Activated effector memory CD4-positive, alpha-beta T cell treated with anti-CD3 and anti-CD28 coated beads, Interleukin-2, amount 50 U/mL, for 16 hours (primary cell): ENCODE measurements around the gene UGT1A5.
A peak's percentile ranks its signal among the peaks of the same experiment; 100 is the strongest.
"Not testable (repeated sequence)": the region's sequence is repeated elsewhere in the genome, so short reads cannot be mapped to it uniquely, and the experiment has no call there.

Source experiments
- DNase-seq: peaks from one replicate; pipeline ENCODE4 v3.0.0-alpha.2; 2020

Gene UGT1A5

GRCh38 chr2:233698740-233699139 lies 14.0 kb upstream of the UGT1A5 start:
- no peak for DNase-seq

DNA sequence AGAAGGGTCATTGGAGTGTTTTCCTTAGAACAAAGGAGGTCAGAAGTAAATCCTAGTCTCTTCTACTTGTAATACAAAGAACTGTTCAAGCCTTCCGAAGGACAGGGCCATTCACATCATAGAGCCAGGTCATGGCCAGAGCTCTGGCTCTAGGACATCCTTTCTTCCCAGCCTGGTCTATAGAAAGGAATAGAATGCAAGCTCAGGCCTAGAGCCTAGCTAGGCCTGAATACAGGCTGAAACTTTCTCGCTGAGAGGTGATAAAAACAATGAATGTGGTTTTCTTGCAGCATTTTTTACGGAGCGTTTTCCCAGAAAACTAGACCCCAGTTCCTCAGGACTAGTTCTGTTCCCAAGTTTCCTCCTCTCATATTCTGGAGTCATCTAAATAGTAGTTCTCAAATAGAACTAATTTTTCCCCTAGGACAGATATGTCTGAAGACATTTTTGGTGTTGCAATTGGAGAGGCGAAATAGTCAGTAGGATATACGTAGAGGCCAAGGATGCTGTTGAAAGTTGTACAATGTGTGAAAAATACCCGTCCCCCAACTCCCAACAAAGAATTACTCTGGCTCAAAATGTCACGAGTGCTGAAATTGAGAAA lies 13.2 kb upstream of the UGT1A5 start:
- DNase-seq: no peak

- no peak for DNase-seq
Measured at GRCh38 chr2:233700028-233700635, 12.6 kb upstream of the UGT1A5 start.

GRCh38 chr2:233700842-233701241 lies 11.9 kb upstream of the UGT1A5 start:
- not testable (repeated sequence) for DNase-seq

DNA sequence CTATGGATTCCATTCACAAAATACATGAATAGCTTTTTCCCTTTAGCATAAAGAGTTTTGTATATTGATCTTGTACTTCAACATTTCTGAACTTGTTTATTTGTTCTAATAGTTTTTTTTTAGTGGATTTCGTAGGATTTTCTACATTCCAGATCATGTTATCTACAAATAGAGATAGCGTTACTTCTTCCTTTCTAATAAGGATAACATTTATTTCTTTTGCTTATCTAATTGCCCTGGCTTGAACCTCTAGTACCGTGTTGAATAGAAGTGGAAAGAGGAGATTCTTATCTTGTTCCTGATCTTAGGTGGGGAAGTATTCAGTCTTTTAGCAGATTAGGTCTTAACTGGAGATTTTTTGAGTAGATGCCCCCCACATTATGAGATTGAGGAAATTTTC lies 10.5 kb upstream of the UGT1A5 start:
- no peak for DNase-seq

DNA sequence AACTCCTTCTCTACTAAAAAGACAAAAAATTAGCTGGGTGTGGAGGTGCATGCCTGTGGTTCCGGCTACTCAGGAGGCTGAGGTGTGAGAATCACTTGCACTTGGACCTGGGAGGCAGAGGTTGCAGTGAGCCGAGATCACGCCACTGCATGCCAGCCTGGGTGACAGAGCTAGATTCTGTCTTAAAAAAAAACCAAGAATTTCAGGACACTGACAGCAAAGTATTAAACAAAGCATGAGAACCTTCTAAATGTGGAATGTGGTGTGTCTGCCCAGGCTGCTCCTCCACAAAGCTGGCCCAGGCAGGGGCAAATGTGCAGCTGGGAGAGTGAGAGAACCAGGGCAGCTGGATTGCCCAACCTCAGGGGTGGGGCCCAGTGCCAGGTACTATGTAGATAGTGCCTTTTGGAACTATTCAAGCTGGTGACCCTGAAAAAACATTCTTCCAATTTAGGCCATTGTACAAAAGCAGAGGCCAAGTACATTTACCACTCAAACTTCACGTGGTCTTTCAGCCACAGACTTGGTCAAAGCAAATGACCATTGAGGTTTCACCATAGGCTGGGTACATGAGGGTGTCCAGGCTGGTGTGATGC lies 6.7 kb upstream of the UGT1A5 start:
- no peak for DNase-seq

DNA sequence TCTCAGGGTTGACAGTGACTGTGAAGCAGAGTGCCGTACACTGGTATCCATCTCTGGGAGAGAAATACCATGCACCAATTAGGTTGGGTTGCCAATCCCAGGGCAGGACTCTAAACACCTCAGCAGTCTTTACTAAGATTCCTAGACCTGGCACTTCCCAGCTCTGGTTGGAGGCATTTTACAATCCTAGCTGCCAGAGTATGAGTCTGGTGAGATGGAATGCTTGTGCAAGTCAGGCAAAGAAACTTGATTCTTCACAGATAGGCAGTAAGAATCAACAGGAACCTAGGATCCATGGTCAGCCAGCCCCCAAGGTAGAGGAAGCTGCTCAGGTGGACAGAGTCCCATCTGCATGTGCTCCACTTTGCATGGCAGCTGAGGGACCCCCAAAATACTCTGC lies 6.0 kb upstream of the UGT1A5 start:
- DNase-seq: no peak

DNA sequence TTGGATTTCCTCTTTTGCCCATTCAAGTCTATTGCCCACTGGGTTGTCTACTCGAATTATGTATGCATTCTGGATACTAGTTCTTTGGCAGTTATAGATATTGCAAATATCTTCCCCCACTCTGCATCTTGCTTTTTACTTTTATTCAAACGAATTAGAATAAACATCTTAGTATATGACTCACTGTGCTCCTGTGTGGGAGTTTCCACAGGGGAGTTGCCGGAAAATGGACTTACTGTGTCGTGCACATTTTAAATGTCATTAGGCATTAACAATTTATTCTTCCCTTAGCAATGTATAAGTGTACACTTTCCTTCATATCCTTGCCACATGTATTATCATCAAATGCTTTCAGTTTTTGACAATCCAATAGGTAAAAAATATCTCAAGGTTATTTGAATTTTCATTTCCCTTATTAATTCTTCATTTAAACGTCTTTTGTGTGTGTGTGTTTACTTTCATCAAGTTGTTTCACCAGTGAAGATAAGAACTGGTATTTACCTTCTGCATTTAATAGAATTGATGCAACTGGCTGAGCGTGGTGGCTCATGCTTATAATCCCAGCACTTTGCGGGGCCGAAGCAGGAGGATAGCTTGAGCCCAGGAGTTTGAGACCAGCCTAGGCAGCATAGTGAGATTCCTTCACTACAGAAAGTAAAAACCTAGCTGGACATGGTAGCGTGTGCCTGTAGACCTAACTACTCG lies 4.6 kb upstream of the UGT1A5 start:
- DNase-seq: no peak

DNA sequence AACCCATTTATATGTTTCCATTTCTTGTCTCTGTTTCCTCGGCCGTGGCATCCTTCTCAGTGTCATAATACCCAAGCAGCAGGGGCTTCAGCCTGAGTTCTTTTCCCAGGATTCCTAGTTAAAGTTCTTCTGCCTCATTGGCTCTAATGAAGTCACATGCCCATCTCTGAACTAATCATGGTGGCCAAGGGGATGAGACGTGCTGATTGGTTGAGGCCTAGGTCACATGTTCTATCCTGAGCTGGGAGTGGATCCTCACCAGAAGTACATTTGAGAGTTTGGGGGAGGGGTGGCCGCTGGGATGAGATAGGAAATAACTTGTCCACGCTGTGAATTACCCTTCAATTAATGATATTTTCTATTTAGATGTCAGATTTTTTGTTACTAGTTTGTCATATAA lies 3.8 kb upstream of the UGT1A5 start:
- no peak for DNase-seq

DNA sequence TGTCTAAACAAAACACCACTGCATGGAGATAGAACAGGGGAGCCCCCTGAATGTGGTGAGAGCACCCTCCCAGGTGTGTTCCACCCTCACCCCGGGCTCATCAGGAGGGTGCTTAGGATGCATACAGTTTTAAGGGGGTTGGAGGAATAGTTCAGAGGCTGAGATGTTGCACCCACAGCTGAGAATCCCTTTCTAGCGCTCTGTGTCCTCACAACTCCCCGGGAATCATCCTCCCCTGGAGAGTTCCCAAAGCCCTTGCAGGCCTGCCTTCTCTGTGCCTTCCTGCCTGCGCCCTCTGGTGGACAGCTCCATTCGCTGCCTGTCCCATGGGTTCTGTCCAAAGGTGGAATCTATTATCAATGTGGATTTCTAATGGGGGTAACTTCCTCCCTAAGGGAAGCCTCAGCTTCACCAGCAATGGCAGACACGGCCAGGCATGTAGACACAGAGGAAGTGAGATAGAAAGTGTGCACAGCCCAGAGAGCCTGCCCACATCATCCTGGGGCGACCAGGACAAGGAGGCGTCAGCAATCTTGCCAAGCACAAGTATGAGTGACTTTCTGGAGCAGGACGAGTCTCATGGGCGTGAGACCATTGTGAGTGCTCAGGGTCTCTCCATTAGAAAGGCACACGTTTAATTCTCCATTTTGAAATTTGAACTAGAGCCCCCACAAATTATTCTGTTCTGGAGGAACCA lies 1.2 kb upstream of the UGT1A5 start:
- DNase-seq: peak; percentile 88

- no peak for DNase-seq
Measured at GRCh38 chr2:233713262-233713615, 532 bp downstream of the UGT1A5 start.

GRCh38 chr2:233714121-233714520 lies 1.4 kb downstream of the UGT1A5 start:
- DNase-seq: no peak

DNA sequence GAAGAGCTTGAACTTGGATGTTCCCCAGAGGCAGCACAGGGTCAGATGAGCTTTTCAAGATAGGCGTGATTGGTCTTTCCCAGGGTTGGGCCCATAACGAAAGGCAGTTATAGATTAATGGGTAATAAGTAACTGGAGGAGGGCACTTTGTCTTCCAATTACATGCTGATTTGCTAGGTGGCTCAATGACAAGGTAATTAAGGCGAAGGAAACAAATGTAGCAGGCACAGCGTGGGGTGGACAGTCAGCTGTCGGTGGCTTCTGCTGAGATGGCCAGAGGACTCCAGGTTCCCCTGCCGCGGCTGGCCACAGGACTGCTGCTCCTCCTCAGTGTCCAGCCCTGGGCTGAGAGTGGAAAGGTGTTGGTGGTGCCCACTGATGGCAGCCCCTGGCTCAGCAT lies 5.8 kb downstream of the UGT1A5 start, which contains the start of gene UGT1A4:
Gene UGT1A4 (plus strand): TSS at position 185 of the 400 bp plus-strand sequence. CDS start 85 bp downstream, at position 270.
- DNase-seq: no peak

GRCh38 chr2:233728723-233729301 lies 16.1 kb downstream of the UGT1A5 start, which contains the start of gene UGT1A3:
UGT1A3 (plus strand) TSS chr2:233729042; CDS start chr2:233729127, 85 bp downstream.
- DNase-seq: no peak

DNA sequence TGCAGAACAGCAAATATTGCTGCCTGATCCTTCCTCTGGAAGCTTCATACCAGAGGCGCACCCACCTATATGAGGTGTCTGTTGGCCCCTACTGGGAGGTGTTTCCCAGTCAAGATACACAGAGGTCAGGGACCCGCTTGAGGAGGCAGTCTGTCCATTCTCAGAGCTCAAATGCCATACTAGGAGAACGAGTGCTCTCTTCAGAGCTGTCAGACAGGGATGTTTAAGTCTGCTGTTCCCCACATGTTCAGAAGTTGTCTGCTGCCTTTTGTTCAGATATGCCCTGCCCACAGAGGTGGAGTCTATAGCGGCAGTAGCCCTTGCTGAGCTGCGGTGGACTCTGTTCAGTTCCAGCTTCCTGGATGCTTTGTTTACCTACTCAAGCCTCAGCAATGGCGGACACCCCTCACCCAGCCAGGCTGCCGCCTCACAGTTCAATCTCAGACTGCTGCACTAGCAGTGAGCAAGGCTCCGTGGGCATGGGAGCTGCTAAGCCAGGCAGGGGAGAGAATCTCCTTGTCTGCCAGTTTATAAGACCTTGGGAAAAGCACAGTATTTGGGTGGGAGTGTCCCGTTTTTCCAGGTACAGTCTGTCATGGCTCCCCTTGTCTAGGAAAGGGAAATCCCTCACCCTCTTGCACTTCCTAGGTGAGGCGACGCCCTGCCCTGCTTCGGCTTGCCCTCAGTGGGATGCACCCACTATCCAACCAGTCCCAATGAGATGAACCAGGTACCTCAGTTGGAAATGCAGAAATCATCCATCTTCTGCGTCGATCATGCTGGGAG lies 24.4 kb downstream of the UGT1A5 start:
- DNase-seq: not testable (repeated sequence)

- DNase-seq: no peak
Measured at GRCh38 chr2:233740870-233741269, 28.2 kb downstream of the UGT1A5 start.

DNA sequence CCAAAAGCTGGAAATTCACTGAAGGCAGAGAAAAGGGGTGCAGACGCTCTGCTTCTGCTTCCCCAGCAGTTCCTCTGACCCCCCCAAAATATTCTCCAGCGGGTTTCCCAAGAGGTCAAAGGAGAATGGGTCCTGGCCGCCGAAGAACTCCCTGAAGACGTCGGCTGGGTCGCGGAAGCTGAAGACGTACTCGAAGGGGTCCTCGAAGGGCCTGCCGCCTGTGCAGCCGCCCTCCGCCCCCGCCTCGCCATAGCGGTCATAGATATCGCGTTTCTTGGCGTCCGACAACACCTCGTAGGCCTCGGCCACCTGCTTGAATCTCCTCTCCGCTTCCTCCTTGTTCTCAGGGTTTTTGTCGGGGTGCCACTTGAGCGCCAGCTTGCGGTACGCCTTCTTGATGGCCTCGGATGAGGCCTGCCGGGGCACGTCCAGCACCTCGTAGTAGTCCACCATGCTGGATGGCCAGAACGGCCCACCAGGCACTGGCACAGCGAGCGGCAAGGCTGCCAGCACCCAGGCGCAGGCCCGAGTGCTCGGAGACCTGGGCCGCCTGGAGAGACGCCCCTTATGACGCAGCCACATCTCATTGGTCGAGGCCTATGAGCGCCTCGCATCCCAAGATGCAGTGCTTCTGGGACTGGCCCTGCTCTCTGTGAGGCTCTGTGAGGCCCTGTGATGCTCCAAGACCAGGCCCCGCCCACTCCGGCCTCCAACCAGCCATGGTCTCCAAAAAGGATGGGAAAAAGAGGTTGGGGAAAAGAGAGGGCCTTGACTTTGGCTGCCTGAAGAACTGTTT lies 31.0 kb downstream of the UGT1A5 start:
- no peak for DNase-seq

GRCh38 chr2:233745073-233745755 lies 32.5 kb downstream of the UGT1A5 start:
- no peak for DNase-seq

GRCh38 chr2:233745838-233746237 lies 33.1 kb downstream of the UGT1A5 start:
- not testable (repeated sequence) for DNase-seq

GRCh38 chr2:233746475-233747282 lies 34.0 kb downstream of the UGT1A5 start:
- no peak for DNase-seq
